Stimulated activated CD8-positive, alpha-beta memory T cell treated with anti-CD3 and anti-CD28 coated beads, Interleukin-4, amount 100 ng/mL, for 4 hours (primary cell): Measurements from ENCODE around the gene MTURN.
A peak's percentile ranks its signal among the peaks of the same experiment; 100 is the strongest.
"Not testable (repeated sequence)": the region's sequence is repeated elsewhere in the genome, so short reads cannot be mapped to it uniquely, and the experiment has no call there.

Experiments used
- DNase-seq, 2 donors: peaks; one replicate each; pipeline ENCODE4 v3.0.0-alpha.2; 2020; ENCODE audit warnings: low read depth in 2 of 2, low spot score in 1 of 2

MTURN gene

DNA sequence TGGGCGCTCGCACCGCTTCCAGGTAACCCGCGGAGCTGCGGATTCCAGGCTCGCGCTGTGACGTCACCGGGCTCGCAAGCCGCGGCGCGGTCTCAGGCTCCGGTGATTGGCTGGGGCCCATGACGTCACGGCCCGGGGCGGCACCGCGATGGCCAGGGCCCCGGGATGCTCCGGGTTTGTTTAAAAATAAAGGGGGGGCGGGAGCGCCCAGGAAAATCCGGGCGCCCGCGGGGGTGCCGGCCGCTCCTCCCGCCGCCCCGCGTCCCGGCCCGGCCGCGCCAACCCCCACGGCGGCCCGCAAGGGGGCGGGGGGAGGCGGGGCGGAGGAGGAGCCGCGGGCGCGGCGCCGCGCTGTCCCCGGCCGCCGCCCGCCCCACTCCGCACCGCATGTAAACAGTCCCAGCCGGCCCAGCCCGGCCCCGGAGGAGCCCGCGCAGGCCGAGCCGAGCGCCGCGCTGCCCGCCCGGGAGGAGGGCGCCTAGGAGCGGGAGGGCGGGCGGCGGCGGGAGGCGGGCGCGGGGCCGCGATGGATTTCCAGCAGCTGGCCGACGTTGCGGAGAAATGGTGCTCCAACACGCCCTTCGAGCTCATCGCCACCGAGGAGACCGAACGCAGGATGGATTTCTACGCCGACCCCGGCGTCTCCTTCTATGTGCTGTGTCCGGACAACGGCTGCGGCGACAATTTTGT is at the start of gene MTURN:
MTURN (plus strand) TSS at position 376 of the 690 bp plus-strand sequence; CDS start at position 527, 151 bp downstream.
- peak; percentile 67 to 75 for DNase-seq

DNA sequence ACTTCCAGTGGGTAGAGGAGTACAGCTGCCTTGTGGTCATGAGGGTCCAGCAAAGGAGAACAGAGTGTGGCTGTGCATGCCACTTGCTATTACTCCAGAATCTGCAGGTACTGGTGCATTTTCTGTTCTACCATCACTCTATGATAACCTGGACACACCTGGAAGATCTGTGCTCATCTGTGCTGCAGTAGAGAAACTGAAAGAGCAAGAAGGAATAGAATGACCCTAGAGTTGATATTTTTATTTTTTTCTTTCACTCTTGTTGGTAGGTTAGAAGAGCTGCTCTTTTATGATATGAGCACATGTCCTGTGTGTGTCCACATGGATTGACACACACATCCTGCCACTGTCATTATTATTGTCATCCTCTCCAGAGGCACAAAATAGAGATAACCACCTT is 48.3 kb upstream of the MTURN start:
- DNase-seq, result no peak

DNA sequence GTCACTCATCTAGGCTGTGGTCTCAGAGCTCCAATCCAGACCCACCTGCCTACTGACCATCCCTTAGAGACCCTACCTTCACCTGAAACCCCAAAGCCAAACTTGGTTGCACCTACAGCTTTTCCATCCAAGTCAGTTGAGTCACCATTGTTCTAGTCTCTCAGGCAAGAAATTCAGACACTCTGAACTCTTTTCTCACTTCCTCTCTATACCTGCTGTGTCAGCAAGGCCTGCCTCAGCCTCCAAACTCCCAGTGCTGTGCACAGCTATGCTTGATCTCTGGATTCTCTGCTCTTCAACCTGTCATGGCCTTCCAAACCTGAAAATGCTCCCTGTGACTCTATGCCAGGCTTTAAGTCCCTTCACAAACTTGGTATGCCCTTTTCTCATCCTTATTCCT is 47.4 kb upstream of the MTURN start:
- DNase-seq, result no peak

DNA sequence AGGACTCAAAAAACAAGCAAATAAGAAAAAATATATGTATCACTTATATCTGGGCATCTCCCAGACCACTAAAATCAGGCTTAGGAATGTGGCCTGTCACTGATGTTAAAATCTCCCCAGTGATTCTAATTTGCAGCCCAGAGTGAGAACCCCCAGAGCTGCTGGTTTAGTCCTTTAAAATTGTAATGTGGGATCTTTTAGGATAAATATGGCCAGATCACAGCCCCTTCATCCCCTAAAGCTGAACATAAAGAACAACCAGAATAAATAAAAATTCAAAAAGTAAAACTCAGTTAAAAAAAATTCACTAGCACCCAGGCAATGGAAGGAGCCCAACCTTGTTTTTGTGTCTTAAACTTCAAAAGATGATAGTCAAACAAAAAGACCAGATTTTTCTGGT is 46.4 kb upstream of the MTURN start:
- no peak for DNase-seq

DNA sequence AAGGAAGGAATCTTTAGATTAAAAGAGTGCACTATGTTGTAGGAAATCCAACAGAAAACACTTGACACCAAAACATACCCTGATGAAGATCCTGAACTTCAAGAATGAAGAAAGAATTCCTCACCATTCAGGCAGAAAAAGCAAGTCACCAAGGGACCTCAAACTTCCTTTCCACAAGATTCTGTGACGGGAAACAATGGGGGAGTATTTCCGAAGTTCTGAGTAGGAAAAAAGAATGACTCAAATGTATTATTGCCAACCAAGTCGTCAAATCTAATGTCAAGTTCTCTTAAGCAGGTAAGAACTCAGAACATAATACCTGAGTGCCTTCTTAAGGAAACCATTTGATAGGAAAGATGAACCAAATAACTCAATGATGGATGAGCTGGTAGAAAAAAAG is 44.7 kb upstream of the MTURN start:
- DNase-seq, result no peak

DNA sequence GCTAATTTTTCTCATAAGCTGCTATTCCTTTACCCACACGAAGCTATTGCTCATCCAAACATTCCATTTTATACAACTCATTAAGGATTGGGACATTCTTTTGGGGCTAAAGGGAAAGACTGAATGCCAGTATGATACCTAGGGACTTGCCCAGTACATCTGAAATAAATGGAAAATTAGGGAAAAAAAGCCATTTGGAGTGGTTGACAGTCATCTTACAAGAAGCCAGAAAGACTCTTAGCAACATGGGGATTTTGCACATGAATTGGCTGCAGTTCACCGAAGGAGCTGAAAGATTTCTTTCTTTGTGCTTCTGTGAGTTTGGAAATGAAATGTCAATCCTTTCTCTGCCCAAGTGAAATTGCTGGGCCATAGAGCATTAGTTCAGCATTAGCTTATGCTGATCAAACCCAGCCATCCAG is 43.3 kb upstream of the MTURN start:
- DNase-seq, result no peak

DNA sequence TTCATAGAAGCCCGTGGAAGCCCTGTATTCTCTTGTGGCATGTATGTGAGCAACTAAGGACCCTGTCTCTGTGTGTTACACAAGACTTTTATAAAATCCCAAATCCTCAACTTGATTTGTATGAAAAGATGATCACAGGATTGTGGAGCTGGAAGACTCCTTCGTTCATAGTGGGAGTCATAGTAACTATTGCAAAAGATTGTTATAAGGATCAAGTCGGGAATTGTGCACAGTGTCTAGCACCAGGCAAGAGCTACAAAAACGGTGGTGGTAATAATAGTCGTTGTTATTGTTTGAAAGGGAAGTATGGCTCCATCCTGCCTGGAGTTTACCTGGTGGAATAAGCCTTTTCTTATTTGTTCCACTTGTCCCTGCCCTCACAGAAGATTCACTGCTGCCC is 42.8 kb upstream of the MTURN start:
- no peak for DNase-seq

DNA sequence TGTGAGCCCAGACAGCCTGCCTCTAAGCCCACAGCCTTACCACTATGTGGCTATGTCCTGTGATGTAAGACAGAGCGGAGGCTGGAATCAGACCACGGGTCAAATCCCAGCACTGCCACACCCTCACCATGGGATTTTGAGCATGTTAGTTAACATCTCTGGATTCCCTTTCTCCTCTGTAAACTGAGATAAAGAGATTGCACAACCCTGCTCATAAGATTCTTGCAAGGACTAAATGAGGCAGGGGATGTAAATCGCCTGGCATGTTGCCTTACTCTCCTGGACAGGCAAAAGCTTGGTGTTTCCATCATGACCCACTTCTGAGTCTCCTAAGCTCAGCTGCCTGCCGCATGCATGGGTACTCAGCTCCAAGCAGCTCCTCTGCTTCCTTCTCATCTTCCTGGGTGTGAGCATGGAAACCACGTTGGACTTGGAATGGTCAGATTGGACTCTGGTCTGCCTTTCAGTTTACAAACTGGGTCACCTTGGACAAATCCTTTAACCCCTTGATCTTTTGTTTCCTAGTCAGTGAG is 41.3 kb upstream of the MTURN start:
- DNase-seq, result no peak

DNA sequence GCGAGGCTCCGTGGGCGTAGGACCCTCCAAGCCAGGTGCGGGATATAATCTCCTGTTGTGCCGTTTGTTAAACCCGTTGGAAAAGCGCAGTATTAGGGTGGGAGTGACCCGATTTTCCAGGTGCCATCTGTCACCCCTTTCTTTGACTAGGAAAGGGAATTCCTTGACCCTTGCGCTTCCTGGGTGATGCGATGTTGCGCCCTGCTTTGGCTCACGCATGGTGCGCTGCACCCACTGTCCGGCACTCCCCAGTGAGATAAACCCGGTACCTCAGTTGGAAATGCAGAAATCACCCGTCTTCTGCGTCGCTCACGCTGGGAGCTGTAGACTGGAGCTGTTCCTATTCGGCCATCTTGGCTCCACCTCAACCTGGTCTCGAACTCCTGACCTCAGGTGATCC is 36.2 kb upstream of the MTURN start:
- not testable (repeated sequence) for DNase-seq

DNA sequence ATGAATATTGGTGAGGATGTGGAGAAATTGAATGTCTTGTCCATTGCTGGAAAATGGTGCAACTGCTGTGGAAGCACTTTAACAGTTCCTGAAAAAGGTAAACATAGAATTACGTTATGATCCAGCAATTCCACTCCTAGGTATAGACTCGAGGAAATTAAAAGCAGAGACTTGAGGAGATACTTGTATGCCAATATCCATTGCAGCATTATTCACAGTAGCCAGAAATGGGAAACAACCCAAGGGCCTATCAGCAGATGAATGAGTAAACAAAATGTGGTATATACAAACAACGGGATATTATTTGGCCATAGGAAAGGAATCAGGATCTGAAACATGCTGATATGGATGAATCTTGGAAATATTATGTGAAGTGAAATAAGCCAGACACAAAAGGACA is 32.5 kb upstream of the MTURN start:
- DNase-seq, result no peak

DNA sequence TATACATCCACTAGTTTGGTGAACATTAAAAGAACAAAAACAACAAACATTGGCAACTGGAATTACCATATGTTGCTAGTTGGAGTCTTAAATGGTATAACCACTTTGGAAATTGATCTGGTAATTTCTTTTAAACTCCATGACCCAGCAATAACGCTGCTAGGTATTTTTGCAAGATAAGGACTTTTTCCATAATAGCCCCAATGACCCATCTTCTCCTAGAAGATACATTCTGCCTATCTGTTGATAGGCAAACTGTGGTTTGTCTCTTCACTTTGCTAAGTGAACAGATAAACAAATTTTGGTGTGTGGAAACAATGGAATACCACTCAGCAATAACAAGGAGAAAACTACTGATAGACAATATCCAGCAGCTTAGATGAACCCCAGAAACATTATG is 30.6 kb upstream of the MTURN start:
- DNase-seq, result no peak

DNA sequence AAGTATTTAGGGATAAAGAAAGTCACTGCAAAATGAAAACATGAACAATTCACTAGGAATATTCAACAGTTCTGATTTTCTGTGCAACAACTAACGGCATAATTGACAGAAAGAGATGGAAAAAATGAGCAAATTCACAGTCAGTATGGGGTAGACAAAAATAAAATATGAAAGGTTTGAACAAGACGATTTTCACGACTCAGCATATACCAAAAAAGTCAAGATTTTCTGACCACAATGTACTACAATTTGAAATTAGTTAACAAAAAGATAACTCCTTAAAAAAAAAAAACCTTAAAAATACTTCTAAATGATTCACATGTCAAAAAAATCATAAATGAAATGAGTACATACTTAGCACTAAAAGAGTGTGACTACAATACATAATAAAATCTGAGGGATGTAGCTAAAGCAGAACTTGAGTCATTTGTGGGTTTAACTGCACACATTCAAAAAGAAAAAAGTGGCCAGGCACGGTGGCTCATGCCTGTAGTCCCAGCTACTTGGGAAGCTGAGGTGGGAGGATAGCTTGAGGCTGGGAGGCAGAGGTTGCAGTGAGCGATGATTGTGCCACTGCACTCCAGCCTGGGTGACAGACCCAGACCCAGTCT is 22.6 kb upstream of the MTURN start:
- DNase-seq, result no peak

DNA sequence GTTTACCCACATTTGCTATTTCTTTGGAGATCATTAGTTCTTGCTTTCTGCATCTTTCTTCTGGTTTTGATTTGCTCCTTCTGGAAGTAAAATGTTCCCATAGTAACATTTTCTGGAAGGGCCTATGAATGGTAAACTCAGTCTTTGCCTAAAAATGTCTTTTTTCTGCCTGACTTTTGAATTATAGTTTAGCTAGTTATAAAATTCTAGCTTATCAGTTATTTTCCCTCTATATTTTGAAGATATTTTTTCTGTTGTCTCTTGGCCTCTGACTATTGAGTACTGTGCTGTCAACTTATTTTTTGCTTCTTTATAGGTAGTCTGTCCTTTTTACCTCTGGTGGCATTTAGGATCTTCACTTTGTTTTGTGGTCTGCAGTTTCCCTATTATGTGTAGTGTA is 21.6 kb upstream of the MTURN start:
- DNase-seq, result no peak

DNA sequence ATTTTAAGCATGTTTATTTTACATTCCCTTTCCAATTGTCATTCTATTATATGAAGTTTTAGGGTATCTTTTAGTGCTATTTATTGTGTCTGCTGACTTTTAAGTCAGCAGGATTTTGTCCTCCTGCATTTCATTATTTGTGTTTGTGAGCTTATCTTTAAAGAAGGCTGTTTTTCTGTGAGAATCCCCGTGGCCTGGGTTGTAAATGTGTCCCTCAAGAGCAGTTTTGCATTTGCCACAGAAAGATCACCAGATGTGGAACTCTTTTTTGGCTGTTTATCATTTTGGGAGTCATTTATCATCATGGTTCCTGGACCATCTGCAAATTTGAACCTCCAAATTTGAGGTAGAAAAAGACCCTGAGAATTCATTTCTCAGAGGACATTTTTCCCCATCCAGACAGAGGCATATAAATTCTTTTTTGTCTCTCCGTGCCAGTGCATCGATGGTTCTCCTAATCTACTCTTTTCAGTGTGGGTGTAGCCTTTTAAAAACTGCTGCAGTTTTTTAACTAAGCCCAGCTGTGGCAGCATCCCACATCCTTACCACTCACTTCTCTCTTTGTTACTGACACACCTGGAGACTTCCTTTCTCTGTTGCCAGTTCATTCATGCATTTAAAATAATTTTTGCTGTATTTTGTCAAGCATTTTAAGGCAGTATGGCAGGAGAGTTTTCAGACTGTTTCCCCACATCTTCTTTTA is 20.1 kb upstream of the MTURN start:
- DNase-seq, result no peak

DNA sequence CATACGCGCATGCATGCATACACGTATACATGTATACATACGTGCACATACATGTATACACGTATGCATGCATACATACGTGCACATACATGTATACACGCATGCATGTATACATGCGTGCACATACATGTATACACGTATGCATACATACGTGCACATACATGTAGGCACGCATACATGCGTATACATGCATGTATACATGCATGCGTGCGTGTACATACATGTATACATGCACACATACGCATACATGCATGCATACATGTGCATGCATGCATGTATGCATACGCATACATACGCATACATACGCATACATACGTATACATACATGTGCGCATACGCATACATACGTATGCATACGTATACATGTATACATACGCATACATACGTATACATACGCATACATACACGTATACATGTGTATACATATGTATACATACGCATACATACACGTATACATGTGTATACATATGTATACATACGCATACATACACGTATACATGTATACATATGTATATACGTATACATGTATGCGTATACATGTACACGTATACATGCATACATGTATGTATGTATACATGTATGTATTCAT is 19.0 kb upstream of the MTURN start:
- no peak for DNase-seq

DNA sequence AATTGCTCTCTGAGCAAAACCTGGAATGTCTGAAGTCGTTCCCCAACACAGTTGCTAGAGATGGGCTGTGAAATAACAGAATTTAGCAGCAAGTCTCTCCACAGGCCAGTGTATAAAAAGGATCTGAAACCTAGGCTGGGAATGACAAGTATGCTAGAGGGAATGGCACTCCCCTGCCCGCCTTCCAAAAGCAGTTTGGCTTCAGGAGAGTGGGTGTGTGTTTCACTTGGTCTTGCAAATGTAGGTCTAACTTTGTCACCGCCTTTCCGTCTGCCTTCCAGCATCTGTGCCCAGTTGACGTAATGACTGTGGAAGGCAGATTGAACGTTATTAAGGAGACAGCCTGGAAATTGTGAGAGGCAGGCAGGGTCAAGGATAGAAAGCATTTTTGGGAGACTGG is 18.0 kb upstream of the MTURN start:
- DNase-seq, result no peak

DNA sequence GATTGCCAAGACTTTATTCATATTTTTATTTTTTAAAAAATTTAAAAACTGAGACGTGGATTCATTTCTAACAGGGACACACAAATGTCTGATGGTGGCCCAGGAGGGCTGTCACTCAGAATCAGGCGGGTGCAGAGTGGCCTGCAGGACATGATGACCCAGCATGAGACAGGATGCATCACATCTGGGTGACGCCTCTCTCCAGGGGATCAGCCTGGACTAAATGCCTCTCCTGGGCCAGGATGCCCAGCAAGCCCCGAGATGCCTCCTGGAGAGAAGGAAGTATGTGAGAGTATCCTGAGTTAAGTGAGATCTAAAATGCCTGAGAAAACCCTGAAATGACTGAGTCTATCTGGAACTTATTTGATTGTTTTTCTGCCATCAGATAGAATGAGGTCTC is 16.9 kb upstream of the MTURN start:
- DNase-seq, result no peak

DNA sequence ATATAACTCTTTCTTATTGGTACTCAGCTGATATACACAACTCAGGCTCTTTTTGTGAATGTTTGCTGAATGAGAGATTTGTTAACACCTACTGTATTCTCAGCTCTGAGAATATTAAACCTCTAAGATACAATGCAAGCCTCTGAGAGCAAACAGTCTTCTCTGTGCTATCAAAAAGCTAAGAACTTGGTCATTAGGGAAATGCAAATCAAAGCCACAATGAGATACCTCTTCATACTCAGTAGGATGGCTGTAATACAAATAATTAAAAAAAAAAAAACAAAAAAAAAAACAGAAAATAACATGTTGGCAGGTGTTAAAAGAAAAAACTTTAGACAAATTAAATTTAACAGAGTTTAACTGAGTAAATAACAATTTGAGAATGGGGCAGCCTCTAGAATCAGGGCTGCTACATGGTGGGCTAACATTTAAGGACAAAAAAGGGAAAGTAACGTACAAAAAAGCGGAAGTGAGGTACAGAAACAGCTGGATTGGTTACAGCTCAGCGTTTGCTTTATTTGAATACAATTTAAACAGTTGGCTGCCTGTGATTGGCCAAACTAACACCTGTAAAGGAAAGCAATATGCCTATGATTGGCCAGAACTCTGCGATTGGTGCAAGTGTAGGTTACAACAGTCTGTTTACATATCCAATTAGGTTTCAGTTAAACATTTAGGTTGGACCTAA is 14.8 kb upstream of the MTURN start:
- DNase-seq, result no peak

DNA sequence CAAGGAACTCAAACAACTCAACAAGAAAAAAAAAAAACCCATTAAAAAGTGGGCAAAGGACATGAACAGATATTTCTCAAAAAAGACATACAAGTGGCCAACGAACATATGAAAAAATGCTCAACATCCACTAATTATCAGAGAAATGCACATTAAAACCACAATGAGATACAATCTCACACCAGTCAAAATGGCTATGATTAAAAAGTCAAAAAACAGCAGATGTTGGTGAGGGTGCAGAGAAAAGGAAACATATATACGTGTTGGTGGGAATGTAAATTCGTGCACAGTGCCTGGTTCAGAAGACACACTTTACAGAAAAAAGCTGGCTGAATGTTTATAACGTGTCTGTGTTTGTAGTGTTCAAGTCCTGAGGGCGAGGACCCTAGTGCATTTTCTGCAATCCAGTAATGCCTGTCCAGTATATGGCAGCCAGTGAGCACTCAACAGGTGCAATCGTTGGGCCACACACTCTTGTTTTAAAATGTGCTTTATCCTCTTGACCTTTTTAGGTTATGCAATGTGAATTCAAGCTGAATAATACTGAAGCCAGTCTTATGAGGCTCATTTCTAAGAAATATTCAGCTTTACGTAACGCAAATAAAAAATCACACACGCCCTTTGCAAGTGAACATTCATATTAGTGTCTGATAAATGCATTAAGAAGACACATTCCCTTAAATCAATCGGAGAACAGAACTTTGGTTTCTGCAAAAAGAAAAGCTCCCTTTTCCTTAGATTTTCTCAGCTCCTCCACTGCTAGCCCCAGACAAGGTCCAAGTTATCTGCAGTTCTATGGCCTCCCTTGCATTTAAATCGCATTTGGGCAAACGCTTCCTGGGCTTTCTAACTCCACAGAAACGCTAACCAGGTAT is 813 bp upstream of the MTURN start:
- no peak for DNase-seq
